GM21723 (cell line): Measurements from ENCODE around the gene CADPS.

ENCODE experiments used
- ATAC-seq: cut with Tn5 transposase; IDR thresholded peaks from one replicate; pipeline ENCODE4 v1.9.1; 2021; ENCODE audit warnings: mild to moderate bottlenecking, moderate library complexity; ENCODE audit not compliant: unreplicated experiment

Gene CADPS

GRCh38 chr3:62364191-62364590 lies 511.0 kb downstream of the CADPS start:
- ATAC-seq: no peak

DNA sequence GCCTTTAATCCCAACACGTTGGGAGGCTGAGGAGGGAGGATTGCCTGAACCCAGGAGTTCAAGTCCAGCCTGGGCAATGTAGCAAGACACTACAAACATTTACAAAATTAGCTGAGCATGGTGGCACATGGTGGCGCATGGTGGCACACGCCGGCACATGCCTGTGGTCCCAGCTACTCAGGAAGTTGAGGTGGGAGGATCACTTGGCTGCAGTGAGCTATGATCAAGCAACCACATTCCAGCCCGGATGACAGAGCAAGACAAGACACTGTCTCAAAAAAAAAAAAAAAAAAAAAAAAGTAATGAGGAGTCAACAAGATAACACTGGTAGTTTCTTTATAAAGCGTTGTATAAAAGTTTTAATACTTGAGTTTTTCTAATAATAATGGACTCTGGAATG lies 511.9 kb downstream of the CADPS start:
- no peak for ATAC-seq

DNA sequence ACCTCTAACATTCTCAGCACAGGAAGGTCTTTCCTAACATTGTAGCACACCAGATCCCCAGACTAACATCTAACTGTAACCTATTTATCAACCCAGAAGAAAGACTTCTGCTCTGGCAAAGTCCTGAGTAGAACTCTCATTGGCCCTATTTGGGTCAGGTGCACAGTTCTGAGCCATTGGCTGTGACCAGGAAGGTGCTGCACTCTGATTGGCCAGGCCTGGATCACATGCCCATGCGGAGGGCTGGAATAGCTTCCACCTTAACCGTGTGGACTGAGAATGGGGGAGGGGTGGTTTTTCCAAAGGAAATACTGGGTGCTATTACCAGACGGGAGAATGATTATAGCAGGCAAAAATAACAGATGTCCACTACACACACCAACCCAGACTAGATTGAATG lies 513.4 kb downstream of the CADPS start:
- ATAC-seq: no peak

GRCh38 chr3:62361261-62361660 lies 514.0 kb downstream of the CADPS start:
- ATAC-seq: no peak

DNA sequence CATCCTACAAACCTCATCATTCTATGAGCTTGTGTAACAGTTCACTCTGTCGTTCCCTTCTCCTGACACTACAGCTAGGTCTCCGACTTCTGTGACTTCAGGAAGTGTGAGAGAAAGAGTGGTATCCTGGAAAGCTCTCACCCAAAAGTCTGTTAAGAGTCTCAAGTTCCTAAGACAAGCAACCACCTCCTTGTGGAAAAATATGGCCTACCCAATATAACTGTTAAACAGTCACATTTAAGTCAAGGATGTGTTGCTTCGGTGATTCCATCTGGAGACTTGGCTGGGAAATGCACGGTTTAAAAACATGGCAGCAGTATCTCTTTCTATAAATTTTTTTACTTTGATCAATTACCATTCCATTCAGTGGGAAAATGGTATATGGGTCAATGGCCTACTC lies 515.7 kb downstream of the CADPS start:
- no peak for ATAC-seq

GRCh38 chr3:62356356-62356755 lies 518.9 kb downstream of the CADPS start:
- ATAC-seq: no peak

DNA sequence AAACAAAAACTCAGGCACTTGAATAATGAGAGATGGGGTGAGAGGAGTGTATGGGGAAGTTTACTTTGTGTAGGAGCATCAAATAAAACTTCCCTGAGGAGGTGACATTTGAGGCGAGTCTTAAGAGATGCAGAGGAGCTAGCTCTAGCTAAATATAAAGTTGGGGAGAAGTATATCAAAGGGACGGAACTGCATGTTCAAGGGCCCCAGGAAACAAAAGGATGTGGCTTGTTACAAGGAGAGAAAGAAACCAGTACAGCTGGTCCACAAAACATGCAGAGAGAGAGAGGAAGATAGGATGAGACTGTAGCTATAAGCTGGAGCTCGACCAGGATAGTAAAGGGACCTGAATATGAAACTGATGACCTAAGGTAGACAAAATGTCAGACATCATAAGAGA lies 519.5 kb downstream of the CADPS start:
- ATAC-seq: no peak
